GM21737 (cell line): Measurements from ENCODE around the gene CBFA2T2.
"Not testable (repeated sequence)": the region's sequence is repeated elsewhere in the genome, so short reads cannot be mapped to it uniquely, and the experiment has no call there.

Experiments used
- ATAC-seq: cut with Tn5 transposase; IDR thresholded peaks from one replicate; pipeline ENCODE4 v1.9.1; 2021; ENCODE audit warnings: mild to moderate bottlenecking, moderate library complexity; ENCODE audit not compliant: unreplicated experiment

Gene CBFA2T2

DNA sequence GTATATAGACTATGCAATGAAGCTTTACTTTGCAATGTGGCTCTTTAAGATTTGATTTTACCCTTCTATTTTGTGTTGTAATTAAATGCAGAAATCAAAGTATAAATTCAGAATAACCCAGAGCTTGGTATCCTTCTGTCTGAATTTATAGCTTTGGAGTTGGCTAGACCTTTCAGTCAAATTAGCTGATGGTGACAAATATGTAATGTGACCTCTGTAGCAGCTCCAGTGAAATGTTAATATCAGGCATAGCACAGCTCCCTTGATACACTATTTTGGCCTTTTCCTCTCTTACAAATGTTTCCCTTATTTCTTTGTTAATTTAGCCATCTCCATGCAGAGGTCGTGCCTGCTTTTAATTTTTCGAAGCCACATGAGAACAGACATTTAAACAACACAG is 11.1 kb downstream of the CBFA2T2 start:
- ATAC-seq, result no peak

DNA sequence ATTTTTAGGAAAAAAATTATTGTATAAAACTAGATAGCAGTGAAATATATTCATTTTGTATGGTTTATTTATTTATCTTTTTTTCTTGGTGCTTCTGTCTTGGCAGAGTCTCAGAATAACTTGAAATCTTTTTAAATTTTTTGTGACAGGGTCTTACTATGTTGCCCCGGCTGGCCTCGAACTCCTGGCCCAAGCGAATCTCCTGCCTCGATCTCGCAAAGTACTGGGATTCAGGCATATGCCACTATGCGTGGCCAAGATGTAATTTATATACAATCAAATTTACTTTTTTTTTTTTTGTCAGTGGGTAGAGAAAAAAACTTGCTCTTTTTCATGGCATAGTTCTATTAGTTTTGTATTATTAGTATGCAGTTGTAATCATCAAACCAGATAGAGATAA is 13.7 kb downstream of the CBFA2T2 start:
- no peak for ATAC-seq

DNA sequence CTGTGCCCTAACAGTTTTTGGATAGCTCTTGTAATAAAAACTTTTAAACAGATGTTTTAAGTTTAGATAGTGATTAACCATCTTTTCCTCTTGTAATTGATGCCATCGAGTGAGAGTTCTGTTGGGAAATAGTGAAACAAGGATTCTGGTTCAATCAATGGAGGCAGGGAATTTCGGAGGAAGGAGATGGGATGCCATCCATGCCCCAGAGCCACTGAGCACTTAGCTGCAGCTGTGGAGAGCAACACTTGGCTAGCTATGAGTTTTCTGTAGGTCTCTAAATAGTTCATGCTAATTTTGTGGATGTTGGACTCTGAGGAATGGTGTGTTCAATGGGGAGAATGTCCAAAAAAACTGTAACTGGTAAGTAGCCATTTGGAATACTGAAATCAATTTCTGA is 16.7 kb downstream of the CBFA2T2 start:
- no peak for ATAC-seq

DNA sequence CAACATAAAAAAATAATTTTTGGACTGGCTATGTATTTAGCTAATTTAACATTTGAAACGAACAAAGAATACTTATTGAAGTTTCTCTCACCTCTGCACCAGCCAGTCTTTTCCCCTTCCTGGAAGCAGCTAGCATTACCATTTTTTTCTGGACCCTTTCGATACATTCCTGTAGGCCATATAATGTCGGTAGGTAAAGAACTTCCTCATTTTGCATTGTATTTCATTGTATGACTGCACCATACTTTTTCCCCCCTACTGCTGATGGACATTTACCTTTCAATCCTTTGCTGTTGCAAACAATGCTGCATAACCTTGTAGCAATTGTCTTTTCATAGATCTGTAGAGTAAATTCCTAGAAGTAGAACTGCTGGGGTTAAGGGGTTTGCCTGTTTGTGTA is 17.6 kb downstream of the CBFA2T2 start:
- ATAC-seq, result no peak

DNA sequence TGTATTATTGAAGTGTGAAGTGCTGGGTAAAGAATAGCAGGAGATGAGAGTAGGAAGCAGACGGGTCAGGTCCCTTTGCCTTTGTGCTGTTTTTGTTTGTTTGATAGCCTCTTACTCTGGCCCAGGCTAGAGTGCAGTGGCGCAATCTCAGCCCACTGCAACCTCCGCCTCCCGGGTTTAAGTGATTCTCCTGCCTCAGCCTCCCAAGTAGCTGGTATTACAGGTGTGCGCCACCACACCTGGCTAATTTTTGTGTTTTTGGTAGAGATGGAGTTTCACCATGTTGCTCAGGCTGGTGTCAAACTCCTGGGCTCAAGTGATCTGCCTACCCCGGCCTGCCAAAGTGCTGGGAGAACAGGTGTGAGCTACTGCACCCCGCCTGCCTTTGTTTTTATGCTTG is 18.1 kb downstream of the CBFA2T2 start:
- ATAC-seq, result not testable (repeated sequence)

DNA sequence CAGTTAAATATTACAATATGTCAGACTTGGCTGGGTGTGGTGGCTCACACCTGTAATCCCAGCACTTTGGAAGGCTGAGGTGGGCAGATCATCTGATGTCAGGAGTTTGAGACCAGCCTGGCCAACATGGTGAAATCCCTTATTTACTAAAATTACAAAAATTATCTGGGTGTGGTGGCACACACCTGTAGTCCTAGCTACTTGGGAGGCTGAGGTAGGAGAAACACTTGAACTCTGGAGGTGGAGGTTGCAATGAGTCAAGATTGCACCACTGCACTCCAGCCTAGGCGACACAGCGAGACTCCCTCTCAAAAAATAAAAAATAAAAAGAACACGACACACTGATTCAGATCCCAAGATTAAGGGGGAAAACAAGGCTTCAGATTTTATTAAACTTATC is 19.2 kb downstream of the CBFA2T2 start:
- ATAC-seq, result not testable (repeated sequence)

DNA sequence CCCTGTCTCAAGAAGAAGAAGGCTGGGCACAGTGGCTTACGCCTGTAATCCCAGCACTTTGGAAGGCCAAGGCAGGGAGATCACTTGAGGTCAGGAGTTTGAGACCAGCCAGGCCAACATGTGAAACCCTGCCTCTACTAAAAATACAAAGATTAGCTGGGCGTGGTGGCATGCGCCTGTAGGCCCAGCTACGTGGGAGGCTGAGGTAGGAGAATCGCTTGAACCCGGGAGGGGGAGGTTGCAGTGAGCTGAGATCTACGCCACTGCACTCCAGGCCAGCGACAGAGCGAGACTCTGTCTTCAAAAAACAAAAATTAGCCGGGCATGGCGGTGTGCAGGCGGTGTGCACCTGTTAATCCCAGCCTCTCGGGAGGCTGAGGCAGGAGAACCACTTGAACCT is 22.0 kb downstream of the CBFA2T2 start:
- not testable (repeated sequence) for ATAC-seq

DNA sequence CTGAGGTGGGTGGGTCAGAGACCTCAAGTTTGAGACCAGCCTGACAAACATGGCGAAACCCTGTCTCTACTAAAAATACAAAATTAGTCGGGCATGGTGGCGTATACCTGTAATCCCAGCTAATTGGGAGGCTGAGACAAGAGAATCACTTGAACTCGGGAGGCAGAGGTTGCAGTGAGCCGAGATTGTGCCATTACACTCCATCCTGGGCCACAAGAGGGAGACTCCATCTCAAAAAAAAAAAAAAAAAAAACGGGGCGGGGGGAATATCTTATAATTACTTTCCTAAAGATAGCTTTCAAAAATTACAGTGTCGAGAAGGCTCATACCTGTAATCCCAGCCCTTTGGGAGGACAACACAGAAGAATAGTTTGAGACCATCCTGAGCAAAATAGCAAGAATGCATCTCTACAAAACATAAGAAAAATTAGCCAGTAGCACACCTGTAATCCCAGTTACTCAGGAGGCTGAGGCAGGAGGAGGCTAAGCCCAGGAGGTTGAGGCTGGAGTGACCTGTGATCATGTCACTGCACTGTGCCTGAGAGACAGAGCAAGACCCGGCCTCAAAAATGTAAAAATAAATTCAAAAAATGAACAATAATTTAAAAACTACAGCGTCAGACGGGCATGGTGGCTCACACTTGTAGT is 25.8 kb downstream of the CBFA2T2 start:
- no peak for ATAC-seq

DNA sequence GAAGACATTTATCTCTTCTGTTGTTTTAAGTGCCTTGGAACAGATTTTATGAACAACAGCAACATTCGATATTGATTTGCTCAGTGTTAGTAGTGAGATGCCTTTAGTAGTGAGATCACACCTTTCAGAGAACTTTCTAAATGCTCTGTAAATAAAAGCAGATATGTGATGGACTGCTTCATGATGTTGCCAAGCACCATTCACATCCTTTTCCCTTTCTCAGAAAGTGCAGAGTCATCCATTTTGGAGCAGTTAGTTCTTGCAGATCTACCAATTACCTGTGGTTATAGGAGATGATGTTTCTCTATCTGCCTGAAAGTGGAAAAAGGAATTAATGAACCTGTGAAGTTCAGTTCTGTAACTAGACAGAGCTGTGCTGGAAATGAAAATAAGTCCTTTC is 27.0 kb downstream of the CBFA2T2 start:
- no peak for ATAC-seq

DNA sequence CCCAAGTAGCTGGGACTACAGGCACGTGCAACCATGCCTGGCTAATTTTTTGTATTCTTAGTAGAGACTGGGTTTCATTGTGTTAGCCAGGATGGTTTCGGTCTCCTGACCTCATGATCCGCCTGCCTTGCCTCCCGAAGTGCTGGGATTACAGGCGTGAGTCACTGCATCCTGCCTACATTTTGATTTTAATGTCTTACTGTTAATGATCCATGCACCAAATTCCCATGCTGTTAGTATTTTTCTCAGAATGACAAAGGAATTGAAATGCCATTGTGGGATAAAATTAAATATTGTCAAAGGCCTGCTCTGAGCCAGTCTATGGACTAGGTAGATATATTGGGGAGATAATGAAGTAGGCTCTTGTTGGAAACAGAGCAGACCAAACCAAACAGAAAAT is 28.2 kb downstream of the CBFA2T2 start:
- ATAC-seq, result no peak

DNA sequence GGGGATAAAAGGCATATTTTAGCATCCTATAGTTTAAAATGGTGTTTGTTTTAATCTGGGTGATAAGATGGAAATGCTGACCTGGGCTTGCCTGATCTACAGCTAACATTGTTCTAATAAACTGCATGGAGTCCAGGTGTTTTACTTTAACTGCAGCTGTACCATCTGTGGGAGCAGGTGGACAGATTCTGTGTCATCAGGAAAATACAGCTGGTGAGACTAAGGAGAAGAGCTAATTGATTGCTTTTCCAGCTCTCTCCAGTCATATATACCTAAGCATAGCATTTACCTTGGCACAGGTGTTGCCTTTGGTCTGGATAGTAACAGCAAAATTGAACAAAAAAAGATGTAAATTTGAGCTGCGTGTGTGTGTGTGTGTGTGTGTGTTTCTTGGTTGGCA is 31.6 kb downstream of the CBFA2T2 start:
- ATAC-seq, result no peak

DNA sequence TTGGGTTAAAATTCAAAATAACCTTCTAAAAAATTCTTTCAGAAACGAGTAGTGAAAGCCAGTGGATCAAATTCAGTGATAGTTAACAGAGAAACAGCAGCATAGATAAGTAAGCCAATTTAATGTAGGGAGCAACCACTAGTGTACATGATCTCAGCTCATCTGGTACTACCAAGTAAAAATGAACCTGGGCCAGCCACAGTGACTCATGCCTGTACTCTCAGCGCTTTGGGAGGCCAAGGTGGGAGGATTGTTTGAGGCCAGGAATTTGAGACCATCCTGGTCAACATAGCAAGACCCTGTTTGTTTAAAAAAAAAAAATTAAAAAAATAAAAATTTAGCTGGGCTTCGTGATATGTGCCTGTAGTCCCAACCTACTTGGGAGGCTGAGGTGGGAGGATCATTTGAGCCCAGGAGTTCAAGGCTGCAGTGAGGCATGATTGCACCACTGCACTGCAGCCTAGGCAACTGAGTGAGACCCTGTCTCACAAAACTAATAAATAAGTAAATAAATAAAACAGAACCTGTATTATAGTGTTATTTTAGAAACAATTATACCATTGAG is 32.4 kb downstream of the CBFA2T2 start:
- no peak for ATAC-seq

DNA sequence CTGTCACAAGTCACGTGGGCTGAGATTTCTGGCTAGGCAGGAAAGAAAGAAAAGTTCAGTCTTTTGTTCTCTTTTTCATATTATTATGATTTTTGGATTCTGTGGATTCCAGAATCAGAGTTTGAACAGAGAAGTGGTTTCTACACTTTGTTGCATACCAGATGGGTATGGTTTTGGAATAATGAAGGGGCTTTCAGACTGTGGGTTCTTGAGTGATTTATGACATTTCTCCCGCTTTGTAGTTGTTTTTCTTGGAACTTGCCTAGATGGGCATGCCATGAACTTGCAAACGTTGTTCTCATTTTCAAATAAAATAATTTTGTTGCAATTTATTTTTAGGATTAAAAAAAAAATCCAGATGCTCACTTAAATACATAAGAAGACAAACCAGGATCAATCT is 34.4 kb downstream of the CBFA2T2 start:
- ATAC-seq, result no peak

DNA sequence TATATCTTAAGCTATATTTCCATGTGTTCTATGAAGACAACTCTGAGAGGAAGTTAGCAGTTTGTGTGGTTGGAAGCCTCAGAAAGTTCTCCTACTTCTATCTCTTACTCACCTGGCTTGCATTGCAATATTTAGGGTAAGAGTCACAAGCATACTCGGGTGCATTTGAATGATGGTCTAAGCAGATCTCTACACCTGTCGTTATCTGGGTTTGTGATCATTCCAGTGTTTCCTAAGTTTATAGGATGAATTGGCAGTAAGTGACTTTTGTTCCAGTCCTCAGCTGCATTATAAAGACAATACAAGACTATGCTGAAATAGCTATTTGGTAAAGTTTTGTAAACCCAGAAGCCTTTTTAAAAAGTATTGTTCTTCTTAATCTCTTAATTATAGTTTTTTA is 36.9 kb downstream of the CBFA2T2 start:
- no peak for ATAC-seq

DNA sequence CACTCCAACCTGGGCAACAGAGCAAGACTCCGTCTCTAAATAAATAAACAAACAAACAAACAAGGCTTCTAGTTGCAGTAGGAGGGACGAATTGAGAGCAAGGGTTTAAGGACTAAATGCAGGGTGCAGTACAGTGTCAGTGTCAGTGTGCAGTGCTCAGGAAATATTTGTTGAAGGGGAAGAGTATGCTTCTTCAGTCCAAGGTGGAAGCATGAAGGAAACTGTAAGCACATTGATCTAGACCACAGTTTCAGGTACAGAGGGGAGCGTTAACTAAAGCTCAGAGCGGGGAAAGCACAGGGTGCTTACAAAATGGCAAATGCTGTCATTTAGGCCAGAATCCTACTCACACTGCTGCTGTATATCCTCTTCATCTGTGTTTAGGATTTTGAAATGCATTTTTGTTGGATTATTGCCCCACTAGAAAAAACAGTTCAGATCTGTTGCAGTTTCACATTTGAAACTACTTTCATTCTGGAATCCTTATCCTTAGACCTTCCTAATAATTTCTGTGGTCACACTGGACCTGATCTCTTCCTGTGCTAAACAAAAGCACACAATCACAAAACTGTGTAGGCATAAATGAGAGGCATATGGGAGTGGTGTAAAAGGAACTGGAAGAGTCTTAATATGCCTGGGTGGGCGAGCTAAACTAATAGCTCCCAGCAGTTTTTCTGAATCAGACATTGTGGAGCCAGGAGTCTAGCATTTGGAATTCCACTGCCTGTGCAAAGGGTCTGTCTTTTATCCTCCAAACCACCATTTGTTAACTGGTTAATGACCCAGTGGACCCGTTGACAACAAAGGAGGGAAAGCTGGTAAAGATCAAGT is 41.4 kb downstream of the CBFA2T2 start:
- no peak for ATAC-seq

DNA sequence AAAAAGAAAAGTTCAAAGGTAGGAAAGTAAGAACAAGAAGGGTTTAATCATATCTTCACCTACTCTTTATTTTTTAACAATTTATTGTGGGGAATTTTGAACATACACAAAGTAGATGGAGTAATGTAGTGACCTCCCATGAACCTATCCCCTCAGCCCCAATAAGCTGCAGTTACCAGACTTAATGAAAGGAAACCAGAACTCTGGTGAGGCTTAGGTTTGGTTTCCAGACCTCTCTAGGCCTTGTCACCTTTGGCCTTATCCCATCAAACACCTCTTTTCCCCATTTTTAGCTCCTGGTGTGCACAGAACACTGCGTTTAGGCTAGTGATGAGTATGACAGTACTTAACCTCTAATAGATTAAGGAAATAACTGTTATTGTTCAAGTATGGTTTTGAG is 42.0 kb downstream of the CBFA2T2 start:
- ATAC-seq, result no peak

DNA sequence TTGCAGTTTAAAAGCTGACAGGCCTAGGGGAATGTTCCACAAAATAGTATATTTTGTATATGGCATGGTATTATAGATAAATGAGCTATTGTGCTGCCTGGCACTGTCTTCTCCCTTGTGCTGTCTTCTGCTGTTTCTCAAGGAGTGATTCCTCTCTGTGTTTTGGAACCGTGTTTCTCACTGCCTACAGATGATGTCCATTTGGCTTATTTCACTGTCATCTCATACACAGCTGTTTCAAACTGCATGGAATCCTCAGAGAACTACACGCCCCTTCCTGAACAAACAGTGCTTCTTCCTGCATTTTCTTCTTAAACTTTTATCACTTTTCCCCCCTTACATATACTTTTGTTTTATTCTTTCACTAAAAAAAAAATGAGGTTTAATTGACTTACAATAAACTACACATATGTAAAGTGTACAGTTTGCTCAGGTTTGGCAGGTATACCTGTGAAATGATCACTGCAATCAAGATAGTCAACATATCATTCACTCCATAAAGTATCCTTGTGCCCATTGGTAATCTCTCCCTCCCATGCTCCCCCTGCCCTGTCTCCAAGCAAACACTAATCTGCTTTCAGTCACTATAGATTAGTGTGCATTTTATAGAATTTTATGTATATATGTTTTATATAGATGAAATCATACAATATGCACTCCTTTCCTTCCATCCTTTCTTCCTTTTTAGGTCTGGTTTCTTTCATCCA is 43.0 kb downstream of the CBFA2T2 start:
- ATAC-seq, result no peak

DNA sequence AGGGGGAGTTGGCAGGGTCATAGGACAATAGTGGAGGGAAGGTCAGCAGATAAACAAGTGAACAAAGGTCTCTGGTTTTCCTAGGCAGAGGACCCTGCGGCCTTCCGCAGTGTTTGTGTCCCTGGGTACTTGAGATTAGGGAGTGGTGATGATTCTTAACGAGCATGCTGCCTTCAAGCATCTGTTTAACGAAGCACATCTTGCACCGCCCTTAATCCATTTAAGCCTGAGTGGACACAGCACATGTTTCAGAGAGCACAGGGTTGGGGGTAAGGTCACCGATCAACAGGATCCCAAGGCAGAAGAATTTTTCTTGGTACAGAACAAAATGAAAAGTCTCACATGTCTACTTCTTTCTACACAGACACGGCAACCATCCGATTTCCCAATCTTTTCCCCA is 45.8 kb downstream of the CBFA2T2 start:
- ATAC-seq, result not testable (repeated sequence)

DNA sequence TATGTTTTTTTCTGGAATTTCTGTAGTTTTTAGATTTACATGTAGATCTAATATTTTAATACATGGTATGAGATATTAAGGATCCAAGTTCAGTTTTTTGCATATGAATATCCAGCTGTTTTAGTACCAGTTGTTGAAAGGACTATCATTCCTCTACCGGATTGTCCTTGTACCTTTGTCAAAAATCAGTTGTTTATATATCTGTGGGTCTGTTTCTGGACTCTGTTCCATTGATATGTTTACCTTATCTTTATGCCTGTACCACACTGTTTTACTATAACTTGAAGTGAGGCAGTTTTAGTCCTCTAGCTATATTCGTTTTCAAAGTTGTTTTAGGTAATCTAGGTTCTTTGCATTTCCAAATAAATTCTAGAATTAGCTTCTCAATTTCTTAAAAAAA is 47.7 kb downstream of the CBFA2T2 start:
- no peak for ATAC-seq

DNA sequence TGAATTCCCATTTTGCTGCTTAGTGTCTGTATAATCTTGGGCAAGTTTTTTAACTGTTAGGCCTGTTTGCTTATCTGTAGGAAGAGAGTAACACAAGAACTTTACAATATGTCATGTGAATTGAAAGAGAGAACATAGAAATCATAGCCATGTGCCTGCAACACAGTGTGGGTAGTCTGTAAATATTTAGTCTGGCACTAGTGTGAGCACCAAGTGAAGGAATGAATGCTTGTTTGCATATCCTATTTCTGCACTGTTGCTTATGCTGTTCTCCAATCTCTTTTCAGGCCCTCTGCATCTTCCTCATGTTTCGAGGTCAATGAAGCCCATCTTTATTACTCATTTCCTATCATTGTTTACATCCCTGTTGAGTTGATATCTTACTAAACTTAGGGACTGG is 49.2 kb downstream of the CBFA2T2 start:
- no peak for ATAC-seq

DNA sequence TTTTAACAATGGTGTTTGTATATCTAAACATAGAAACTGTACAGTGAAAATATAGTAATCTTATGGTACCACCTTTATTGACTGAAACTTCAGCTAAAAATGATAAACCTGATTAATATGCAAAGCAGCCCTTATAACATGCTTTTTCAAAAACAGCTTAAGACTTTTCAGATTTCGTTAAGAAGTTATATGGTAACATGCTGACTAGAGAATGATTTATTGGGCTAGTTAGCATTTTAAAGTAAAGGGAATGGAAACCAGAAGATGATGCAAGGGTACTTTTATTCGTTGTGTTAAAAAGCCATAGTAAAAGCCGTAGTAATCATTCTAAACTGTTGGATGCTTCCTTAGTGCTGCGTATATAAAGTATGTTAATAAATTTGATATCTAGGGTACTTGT is 50.5 kb downstream of the CBFA2T2 start:
- ATAC-seq, result no peak

DNA sequence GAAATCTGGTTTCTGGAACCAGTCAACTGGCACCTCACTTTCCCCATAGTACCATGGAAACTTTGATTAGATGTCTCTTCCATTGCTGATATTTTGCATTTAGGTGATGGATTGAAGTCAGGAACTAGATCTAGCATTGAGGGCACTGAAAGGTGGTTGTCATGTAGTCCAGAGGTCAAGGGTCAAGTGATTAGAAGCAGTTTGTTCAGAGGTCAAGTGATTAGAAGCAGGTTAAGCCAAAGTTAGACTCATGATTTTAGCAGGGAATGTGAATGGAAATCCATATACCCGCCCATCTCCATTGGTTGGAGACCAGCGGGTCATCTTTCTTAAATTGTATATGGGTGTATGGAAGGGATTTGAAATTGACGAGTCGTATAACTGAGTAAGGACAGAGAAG is 51.2 kb downstream of the CBFA2T2 start:
- no peak for ATAC-seq
